Raji (cell line): ENCODE results near the gene FXYD7.
A peak's percentile ranks its signal among the peaks of the same experiment; 100 is the strongest.

Experiments
- POLR2A ChIP-seq: IDR thresholded peaks from 2 replicates; pipeline ENCODE4 v1.6.1; 2011; ENCODE audit warnings: low read depth, low read length, control low read depth; ENCODE audit not compliant: insufficient read depth

FXYD7 gene

DNA sequence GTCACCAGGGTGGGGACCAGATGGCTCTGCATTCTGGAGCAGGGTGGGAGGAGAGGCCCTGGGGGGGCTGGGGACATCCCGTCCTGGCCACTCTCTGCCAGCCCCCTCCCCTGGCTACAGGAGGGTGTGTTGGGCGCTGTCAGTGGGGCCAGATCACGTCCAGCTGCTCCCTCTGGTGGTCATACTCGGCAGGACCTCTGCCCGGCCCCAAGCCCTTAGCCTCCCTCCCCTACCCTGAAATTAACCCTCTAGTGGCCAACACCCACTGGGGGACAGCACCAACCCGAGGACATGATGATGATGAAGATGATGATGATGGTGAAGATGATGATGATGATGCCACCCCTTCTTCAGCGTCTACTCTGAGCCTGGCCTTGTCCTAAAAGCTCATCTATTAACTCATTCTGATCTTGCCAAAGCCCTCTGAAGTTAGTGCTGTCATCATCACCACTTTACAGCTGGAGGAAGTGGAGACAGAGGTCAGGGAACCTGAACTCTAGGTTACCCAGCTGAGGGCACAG lies 7.6 kb upstream of the FXYD7 start:
- TF ChIP-seq POLR2A = no peak

DNA sequence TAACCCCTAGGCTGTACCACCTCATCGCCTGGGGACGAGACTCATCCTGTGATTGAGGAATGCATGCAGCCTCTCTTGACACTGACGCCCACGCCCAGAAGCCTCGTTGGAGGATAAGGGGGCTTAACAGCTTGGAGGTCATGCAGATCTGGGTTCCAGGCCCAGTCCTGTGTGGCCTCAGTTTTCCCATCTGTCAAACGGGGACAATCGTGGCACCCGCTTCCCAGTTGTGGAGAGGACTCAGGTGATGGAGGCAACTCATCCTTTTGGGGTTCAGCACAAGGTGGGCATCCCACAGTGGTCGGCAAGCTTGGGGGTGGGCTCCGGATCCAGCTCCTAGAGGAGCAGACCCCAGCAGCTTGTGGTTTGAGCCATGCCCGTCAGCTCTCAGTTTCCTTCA lies 6.8 kb upstream of the FXYD7 start:
- TF ChIP-seq POLR2A = no peak

DNA sequence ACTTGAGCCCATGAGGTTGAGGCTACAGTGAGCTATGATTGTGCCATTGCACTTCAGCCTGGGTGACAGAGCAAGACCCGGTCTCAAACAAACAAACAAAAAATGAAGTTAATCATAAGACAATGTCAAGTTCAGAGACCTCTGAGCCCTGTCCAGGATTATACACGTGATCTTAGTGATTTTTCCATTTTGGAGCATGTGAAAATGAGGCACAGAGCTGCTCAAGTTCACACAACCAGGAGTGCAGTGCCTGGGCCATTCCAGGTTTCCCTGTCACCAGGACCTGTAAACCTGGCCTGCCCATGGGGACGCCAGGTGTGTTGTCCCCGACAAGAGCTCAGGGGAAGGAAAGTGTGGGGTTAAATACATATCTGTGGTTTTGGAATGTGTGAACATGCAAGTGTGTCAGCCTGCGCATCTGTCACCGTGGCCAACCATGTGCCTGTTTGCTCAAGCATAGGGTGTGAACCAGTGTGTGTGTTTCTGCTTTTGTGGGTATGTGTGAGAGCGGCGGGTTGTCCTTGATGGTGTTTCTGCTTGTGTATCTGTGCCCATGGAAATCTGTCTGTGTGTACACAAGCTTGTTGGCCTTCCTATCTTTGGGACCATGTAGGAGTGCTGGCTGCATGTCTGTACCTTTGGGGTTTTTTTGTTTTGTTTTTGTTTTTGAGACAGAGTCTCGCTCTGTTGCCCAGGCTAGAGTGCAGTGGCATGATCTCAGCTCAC lies 5.9 kb upstream of the FXYD7 start:
- TF ChIP-seq POLR2A = no peak

DNA sequence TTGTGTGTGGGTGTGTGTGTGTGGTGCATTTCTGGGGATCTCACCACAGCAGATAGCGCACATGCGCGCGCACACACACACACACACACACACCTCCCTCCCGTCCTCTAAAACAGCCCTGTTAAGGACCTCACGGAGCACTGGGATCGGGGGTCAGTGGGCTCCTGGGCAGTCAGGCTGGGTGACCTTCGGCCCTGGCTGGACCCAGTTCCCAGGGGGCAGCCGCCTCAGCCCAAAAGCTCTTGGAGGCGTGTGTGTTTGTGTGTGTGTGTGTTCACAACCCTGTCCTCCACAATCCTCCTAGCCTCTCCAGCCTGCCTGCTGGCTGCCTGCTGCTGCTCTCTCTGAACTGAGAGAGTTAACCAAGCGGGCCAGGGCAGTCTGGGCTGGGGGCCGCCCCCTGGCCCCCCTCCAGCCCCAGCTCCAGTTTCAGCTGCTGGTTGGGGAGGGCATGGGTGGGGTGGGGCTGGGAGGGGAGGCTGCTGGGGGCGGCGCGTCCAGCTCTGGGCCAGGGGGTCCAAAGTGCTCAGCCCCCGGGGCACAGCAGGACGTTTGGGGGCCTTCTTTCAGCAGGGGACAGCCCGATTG lies 4.7 kb upstream of the FXYD7 start, which contains the start of gene FXYD1:
FXYD1 (plus strand) TSS at position 520 of the 588 bp plus-strand sequence. CDS start 1,256 bp downstream, outside the sequence.
- no peak for TF ChIP-seq POLR2A

DNA sequence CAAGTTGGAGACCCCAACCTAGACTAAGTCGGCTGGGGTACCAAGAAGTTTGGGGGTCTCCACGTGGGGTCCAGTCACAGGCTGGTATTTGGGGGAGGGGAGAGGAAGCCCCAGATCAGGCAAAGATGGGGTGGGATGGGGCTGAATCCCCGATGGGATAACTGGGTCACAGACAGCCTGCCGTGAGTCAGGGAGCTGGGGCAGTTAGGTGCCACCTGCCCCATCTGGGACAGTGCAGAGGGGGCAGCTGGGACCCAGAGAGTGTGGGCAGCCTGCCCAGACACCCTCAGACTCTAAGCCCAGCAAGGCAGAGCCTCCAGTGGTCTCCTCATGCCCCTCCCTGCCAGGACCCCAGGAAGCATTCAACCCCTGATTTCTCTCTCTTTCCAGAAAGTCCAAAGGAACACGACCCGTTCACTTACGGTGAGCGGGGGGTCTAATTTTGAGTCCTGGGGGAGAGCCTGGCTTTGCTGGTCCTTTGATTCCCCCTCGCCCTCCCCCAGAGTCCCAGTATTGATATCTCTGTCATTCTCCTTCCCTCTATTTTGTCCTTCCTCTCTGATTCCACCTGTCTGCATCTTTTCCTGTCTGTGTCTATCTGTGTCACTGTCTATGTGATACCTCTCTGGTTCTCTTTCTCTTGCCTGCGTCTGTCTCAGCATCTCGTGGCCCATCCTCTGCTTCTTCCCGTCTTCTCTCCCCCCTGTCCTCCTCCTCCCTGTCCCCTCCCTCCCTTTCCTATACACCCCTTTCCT lies 2.7 kb upstream of the FXYD7 start:
- TF ChIP-seq POLR2A = no peak

DNA sequence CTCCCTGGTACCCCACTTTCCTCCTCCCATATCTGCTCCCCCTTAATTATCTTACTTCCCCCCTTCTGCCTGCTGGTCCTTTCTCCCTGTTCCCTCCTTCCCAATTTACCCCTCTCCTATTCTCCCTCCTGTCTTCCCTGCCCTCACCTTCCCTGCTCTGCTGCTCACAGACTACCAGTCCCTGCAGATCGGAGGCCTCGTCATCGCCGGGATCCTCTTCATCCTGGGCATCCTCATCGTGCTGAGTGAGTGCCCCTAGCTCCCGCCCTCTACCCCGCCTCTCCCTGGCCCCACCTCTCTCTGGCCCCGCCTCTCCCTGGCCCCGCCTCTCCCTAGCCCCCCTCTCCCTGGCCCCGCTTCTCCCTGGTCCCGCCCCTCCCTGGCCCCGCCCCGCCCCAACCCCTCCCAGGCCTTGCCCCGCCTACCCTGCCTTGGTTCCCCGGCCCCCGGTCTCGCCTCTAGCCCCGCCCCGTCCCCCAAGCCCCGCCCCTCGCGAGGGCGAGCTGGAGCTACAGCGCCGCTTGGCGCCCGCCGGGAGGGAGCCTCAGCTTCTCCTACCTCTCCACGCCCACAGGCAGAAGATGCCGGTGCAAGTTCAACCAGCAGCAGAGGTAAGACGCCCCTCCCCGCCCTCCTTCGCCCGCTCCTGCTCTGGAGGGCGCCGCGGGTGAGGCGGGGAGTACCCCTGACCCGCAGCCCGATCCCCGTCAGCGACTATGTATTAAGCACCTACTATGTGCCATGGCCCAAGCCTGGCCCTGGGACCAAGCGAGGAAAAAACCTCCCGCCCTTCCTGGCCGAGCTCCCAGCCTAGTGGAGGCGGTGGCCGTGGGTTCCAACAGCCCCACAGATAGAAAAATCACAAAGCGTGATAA lies 1.9 kb upstream of the FXYD7 start:
- TF ChIP-seq POLR2A = 0 out of 2 replicates have a peak, but pooled peaks have one; percentile 32

DNA sequence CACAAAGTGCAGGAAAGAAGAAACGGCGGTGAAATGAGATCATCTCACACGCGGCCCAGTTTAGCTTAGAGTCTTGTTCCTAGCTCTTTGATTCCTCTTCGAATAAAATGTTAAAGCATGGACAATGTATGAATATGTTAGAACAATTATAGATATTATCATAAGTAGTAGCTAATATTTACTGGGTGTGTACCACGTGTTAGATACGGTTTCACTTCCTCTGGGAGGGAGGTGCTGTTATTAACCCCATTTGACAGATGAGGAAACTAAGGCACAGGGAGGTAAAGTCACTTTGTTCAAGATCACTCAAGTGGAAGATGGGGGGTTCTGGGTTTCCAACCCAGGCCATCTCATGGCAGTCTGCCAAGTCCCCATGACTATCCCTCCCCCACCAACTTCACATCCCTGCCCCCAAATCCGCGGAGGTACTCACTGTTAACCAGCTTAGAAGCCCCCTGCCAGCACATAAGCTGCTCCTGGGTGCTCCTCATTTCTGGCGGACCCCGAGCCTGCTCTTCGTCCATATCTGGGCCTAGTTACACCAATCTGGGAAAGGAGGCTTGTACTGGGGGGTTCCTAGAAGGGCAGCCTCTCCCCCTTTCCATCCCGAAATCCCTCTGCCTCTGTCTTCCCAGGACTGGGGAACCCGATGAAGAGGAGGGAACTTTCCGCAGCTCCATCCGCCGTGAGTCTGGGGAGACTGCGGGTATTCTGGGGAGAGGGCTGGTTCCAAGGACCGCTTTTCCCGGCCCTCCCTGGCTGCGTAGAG lies 1.0 kb upstream of the FXYD7 start:
- no peak for TF ChIP-seq POLR2A

DNA sequence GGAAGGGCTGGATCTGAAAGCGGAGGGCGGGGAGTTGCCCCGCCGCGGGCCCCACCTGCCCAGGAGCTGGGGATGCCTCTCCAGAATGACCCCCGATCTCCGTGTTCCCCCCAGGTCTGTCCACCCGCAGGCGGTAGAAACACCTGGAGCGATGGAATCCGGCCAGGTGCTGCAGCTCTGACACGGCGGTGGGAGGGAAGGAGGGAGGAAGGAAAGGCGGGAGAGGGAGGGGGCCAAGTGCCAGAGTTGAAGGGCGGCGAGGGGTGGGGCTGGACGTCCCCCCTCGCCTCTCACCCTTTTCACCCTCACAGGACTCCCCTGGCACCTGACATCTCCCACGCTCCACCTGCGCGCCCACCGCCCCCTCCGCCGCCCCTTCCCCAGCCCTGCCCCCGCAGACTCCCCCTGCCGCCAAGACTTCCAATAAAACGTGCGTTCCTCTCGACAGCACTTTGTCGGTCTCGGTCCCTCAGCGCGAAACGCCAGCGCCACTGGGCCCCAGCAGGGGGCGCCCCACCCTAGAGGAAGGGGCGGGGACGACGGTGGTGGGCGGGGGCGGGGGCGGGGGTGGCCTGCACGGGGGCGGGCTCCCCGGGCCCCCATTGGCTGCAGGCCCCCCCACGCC lies 337 bp upstream of the FXYD7 start:
- TF ChIP-seq POLR2A = no peak

DNA sequence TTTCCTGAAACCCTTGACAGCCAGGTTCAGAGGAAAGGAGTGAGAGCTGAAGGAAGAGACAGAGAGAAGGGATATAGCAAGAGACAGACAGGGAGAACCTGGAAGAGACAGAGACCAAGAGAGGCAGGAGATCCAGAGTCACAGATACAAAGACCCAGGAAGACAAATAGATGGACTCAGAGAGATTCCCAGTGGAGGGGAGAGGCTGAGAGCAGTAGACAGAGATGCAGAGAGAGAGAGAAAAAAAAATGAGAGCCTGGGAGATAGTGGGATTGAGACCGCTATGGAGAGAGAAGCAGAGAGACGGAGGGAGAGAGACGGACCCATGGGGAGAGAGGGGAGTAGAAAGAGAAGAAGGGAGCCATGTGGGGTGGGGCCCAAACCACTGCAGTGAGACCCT lies 763 bp downstream of the FXYD7 start:
- no peak for TF ChIP-seq POLR2A

DNA sequence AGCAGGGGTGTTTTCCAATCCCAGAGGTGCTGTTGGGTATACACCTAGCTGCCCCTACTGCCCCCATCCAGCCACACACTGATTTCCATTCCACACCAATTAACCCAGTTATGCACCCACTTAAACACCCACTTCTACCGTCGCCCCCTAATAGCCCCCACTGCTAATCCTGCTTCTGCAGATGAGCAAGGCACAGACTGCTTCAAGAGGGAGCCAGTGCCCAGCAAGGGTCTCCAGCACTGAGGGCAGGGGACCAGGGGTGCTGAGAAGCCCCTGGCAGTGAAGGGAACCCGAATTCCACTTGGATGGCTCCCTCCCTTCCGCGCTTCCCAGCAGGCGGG lies 1.2 kb downstream of the FXYD7 start:
- TF ChIP-seq POLR2A = no peak

DNA sequence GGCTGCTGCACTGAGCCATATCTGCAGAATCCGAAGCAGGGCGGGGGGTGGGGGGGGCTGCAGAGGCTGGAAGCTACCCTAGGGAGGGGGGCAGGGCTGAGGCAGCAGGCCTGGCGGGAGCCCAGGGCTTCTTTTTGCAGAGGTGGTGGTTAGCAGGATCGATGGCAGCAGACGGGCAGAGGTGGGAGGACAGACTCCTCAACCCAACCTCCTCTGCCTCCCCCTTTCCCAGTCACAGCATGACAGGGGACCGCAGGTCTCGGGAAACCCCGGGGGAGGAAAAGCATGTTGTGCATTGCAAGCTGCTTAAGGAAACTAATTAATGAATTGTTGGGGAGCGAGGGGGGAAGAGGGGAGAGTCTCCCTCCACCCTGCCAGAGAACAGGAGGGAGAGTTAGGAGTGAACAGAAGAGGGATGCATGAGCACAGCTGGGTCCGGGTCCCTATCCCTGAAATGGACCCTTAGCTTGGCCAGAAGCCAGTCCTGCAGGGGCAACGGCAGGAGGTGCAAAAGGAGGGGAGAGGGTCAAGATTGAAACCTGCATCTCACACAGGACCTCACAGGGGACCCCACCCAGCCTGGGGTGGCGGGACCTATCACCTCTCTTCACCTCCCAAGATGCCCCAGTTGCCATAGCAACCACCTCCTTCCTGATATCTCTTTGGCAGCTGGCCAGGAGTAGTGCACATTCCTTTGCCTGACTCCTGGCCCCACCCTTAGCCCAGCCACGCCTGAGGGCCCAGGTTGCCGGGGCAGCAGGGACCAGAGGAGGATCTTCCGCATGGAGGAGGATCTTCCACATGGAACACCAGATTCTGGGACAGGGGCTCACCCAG lies 1.8 kb downstream of the FXYD7 start:
- TF ChIP-seq POLR2A = no peak

DNA sequence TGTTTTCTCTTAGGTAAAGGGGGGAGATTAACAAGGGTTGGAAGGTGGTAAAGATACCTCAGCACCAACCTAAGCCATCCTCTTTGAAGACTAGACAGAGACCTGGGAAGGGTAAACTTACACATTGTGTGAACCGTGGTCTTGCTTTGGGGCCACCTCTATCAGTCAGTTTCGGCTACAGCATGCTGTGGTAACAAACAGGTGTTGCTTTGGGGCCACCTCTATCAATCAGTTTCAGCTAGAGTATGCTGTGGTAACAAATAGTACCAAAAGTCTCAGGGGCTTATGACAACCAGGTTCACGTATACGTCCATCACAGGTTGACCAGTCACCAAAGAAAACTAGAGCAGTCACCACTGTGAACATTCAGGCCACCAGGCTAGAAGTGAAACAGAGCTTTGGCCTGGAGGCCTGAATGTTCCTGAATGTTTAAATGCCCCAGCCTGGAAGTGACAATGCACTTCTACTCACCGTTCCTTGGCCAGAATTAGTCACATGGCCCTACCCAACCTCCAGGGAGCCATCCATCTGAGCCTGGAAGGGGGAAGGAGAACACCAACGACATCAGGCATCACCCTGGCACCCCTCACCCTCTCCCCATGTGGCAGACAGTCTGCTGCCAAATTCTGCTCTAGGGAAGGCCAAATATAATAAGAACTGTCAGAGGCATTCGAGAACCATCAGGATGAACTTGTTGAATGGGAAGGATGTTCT lies 3.8 kb downstream of the FXYD7 start:
- TF ChIP-seq POLR2A = no peak
